Lower leg skin (tissue), 4 donors: ENCODE data around the gene PLOD3. TPM values are rescaled to one million over a fixed set of nuclear protein-coding genes. Genes with fewer than 3 reads are reported as not detected.

Experiments
- DNase-seq, 2 donors: peaks; one replicate each; pipeline ENCODE4 v3.0.0-alpha.2; 2019; ENCODE audit warnings: low spot score in 2 of 2
- H3K4me3 ChIP-seq: fragments of 200-600 bp; sonication (generic); 2 replicates; pipeline ENCODE4 v1.5.1; 2017; ENCODE audit warnings: mild to moderate bottlenecking, low read depth; ENCODE audit not compliant: poor library complexity, severe bottlenecking
- CTCF ChIP-seq, 3 donors: fragments of 450-650 bp; IDR thresholded peaks; one replicate each; pipeline ENCODE4 v1.5.1; 2016; ENCODE audit warnings: antibody characterized with exemption in 3 of 3, mild to moderate bottlenecking in 3 of 3, moderate library complexity in 2 of 3
- POLR2A ChIP-seq, 2 donors: fragments of 450-650 bp; IDR thresholded peaks; one replicate each; pipeline ENCODE4 v1.6.1; 2016 to 2017; ENCODE audit warnings: antibody characterized with exemption in 2 of 2, mild to moderate bottlenecking in 1 of 2, moderate library complexity in 1 of 2
- WGBS, 2 donors: methylation state at CpG; one replicate each; pipeline ENCODE4 v1.1.5; 2018; 5-methylcytosine and 5-hydroxymethylcytosine counted together
- intact Hi-C: fragments of 100-400 bp; cut with DNase I; formaldehyde crosslinking; loops from one replicate; pipeline ENCODE4 v1.15.0; 2023; ENCODE audit warnings: low total_unique reads
- total RNA-seq, 4 donors: library from RNA; depleted of rRNA; stranded (reverse); fragments of >200 nt; gene quantifications; one replicate each; pipeline ENCODE4 v1.1.0, GENCODE V29; 2016

Gene PLOD3
- total RNA-seq, 4 donors from 2014 or later, result 16.4 to 31.9 (median 23.3) TPM

GRCh38 chr7:101197991-101198390 lies 19.4 kb downstream of the PLOD3 start:
- DNase-seq, result no peak
- 83 to 84% methylated on average over 20 to 21 of the region's 21 CpGs for WGBS, 2 donors
- no peak for TF ChIP-seq POLR2A (IDR thresholded peaks at IDR 0.05)
- TF ChIP-seq CTCF (IDR thresholded peaks at IDR 0.05), result no peak
- no peak overlapping the region for H3K4me3 ChIP-seq
- intact Hi-C loops, result no loop called here

- no peak overlapping the region for H3K4me3 ChIP-seq
- no peak for TF ChIP-seq CTCF (IDR thresholded peaks at IDR 0.05)
- TF ChIP-seq POLR2A (IDR thresholded peaks at IDR 0.05), result no peak
- 88% methylated on average over 17 of the region's 17 CpGs for WGBS, 2 donors
- no peak for DNase-seq
- intact Hi-C loops, result no loop called here
Measured at GRCh38 chr7:101195884-101196283, 21.5 kb downstream of the PLOD3 start.

- intact Hi-C loops, result loop anchor here (5.0 kb wide), 1 partner anchor 738 kb away; no protein-coding TSS in a partner anchor
- no peak for TF ChIP-seq POLR2A (IDR thresholded peaks at IDR 0.05)
- no peak for TF ChIP-seq CTCF (IDR thresholded peaks at IDR 0.05)
- WGBS, 2 donors, result 79% methylated on average over 8 of the region's 8 CpGs
- no peak for DNase-seq
- H3K4me3 ChIP-seq, result no peak overlapping the region
Measured at GRCh38 chr7:101189109-101189508, 28.3 kb downstream of the PLOD3 start.

GRCh38 chr7:101186844-101187428 lies 30.4 kb downstream of the PLOD3 start:
- intact Hi-C loops, result loop anchor here (5.0 kb wide), 1 partner anchor 740 kb away; no protein-coding TSS in a partner anchor
- no peak for DNase-seq
- WGBS, 2 donors, result 73 to 76% methylated on average over 4 of the region's 4 CpGs
- TF ChIP-seq CTCF (IDR thresholded peaks at IDR 0.05), result no peak
- TF ChIP-seq POLR2A (IDR thresholded peaks at IDR 0.05), result no peak
- no peak overlapping the region for H3K4me3 ChIP-seq

GRCh38 chr7:101186194-101186593 lies 31.2 kb downstream of the PLOD3 start:
- WGBS, 2 donors, result 69 to 74% methylated on average over 6 of the region's 6 CpGs
- intact Hi-C loops, result loop anchor here (5.0 kb wide), 1 partner anchor 741 kb away; no protein-coding TSS in a partner anchor
- TF ChIP-seq CTCF (IDR thresholded peaks at IDR 0.05), result no peak
- no peak for TF ChIP-seq POLR2A (IDR thresholded peaks at IDR 0.05)
- DNase-seq, result no peak
- H3K4me3 ChIP-seq, result no peak overlapping the region
